ENCODE data around the gene CEACAM18. TPM values are rescaled to one million over a fixed set of nuclear protein-coding genes. Genes with fewer than 3 reads are reported as not detected.

CEACAM18 gene
- total RNA-seq, 4 donors from 2014 or later, result not detected

DNA sequence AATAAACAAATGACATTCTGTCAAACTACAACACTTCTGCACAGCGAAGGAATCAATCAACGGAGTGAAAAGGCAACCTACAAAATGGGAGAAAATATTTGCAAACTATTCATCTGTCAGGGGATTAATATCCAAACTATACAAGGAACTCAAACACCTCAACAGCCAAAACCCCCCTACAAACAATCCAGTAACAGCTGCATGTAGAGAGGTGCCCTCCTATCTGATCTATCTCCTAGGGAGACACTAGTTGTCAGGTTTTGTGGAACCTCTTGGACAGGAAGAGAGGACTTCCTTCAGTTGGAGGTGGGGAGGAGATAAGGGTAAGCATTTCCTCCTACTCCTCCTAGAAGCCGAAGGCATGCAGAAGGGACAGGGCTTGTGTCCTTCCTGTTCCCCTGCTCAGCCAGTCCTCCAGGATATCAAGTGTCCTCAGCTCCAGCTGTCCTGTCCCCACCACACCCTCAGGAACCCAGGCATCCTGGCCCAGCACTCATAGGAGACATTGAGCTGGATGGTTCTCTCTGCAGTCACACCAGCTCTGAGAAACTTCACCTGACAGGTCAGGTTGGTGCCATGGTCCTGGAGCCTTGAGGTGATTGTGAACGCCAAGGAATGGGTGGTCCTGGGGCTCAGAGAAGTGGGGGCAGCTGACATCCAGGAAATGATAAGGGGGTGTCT, 10.3 kb upstream of the CEACAM18 start:
- intact Hi-C loops (cut with DNase I), result no loop called here
- no peak overlapping the region for H3K27ac ChIP-seq

DNA sequence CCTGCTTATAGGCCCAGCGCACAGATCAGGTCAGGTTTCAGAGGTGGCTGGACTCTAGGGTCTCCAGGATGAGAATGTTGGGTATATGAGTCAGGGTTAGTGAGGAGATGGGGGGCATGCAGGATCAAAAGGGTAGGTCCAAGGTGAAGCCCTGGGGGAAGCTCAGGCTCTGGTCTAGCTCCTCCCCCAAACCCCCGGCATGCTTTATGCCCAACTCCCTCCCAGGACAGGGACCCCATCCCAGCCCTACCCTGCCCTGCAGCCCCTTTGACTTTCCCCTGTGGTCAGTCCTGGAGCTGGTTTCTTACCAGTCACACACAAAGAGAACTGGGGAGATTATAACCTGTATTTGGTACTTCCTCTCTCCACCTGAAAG, 9.8 kb upstream of the CEACAM18 start:
- intact Hi-C loops (cut with DNase I), result no loop called here
- TF ChIP-seq POLR2A (IDR thresholded peaks at IDR 0.05), result no peak
- no peak for TF ChIP-seq CTCF (IDR thresholded peaks at IDR 0.05)
- Histone ChIP-seq H3K36me3 (no peaks in the 10 kb centered on the region), H3K4me3 (no peak overlapping the region), H3K9me3 (no peaks in the 10 kb centered on the region), H3K27me3 (peaks cover 0 to 37% (median 1%) of the 10 kb centered on the region in 4 donors), H3K27ac (no peak overlapping the region), H3K4me1 (no peaks in the 10 kb centered on the region)
- no peak for DNase-seq
- WGBS, 2 donors, result 50 to 61% methylated on average over 2 of the region's 2 CpGs

More for the DNA sequence above, 10.3 kb upstream of the CEACAM18 start:
- Histone ChIP-seq H3K4me1 (no peaks in the 10 kb centered on the region), H3K9me3 (no peaks in the 10 kb centered on the region), H3K27me3 (peaks cover 0 to 38% (median 1%) of the 10 kb centered on the region in 4 donors), H3K36me3 (no peaks in the 10 kb centered on the region), H3K4me3 (no peak overlapping the region)
- DNase-seq, result no peak
- WGBS, 2 donors, result 47 to 48% methylated on average over 3 to 4 of the region's 4 CpGs
- TF ChIP-seq CTCF (IDR thresholded peaks at IDR 0.05), result no peak
- no peak for TF ChIP-seq POLR2A (IDR thresholded peaks at IDR 0.05)

GRCh38 chr19:51469162-51469561, 9.2 kb upstream of the CEACAM18 start:
- no peaks in the 10 kb centered on the region for H3K36me3 ChIP-seq
- H3K4me3 ChIP-seq, result no peak overlapping the region
- intact Hi-C loops (cut with DNase I), result no loop called here
- no peak for DNase-seq
- no peaks in the 10 kb centered on the region for H3K4me1 ChIP-seq
- peaks cover 0 to 40% (median 1%) of the 10 kb centered on the region in 4 donors for H3K27me3 ChIP-seq
- TF ChIP-seq CTCF (IDR thresholded peaks at IDR 0.05) (no peak), POLR2A (IDR thresholded peaks at IDR 0.05) (no peak)
- H3K9me3 ChIP-seq, result no peaks in the 10 kb centered on the region
- 43 to 75% methylated on average over 2 of the region's 4 CpGs for WGBS, 2 donors
- no peak overlapping the region for H3K27ac ChIP-seq

- no peaks in the 10 kb centered on the region for H3K9me3 ChIP-seq
- H3K4me1 ChIP-seq, result no peaks in the 10 kb centered on the region
- WGBS, 2 donors, result 57 to 63% methylated on average over 1 of the region's 1 CpG
- no peak overlapping the region for H3K4me3 ChIP-seq
- H3K27me3 ChIP-seq, result peaks cover 0 to 40% (median 1%) of the 10 kb centered on the region in 4 donors
- no peaks in the 10 kb centered on the region for H3K36me3 ChIP-seq
- intact Hi-C loops (cut with DNase I), result no loop called here
- TF ChIP-seq POLR2A (IDR thresholded peaks at IDR 0.05) (no peak), CTCF (IDR thresholded peaks at IDR 0.05) (no peak)
- no peak for DNase-seq
- no peak overlapping the region for H3K27ac ChIP-seq
Measured at GRCh38 chr19:51469629-51470028, 8.7 kb upstream of the CEACAM18 start.

- WGBS, 2 donors, result 55 to 76% methylated on average over 9 of the region's 9 CpGs
- no peaks in the 10 kb centered on the region for H3K36me3 ChIP-seq
- TF ChIP-seq CTCF (IDR thresholded peaks at IDR 0.05), result no peak
- TF ChIP-seq POLR2A (IDR thresholded peaks at IDR 0.05), result no peak
- H3K27ac ChIP-seq, result no peak overlapping the region
- H3K4me1 ChIP-seq, result no peaks in the 10 kb centered on the region
- H3K4me3 ChIP-seq, result no peak overlapping the region
- intact Hi-C loops (cut with DNase I), result no loop called here
- H3K27me3 ChIP-seq, result peaks cover 0 to 36% (median 0%) of the 10 kb centered on the region in 4 donors
- H3K9me3 ChIP-seq, result no peaks in the 10 kb centered on the region
- DNase-seq, result no peak
Measured at GRCh38 chr19:51470966-51471365, 7.4 kb upstream of the CEACAM18 start.
